Coronary artery (tissue), 2 donors: Measurements from ENCODE around the gene NR5A1.

Source experiments
- DNase-seq: peaks from one replicate; pipeline ENCODE4 v3.0.0-alpha.2; 2017; ENCODE audit warnings: low spot score
- H3K27ac ChIP-seq, 2 donors: fragments of 200-600 bp; sonication (generic); one replicate each; pipeline ENCODE4 v1.5.1; 2016 to 2019
- H3K4me3 ChIP-seq: fragments of 200-600 bp; sonication (generic); 2 replicates; pipeline ENCODE4 v1.5.1; 2016; ENCODE audit warnings: mild to moderate bottlenecking, moderate library complexity
- CTCF ChIP-seq: fragments of 200-600 bp; sonication (generic); IDR thresholded peaks from one replicate; pipeline ENCODE4 v1.5.1; 2019; ENCODE audit warnings: antibody characterized with exemption

NR5A1 gene

GRCh38 chr9:124517600-124517999, 10.4 kb upstream of the NR5A1 start:
- no peak overlapping the region for H3K27ac ChIP-seq
- H3K4me3 ChIP-seq: no peak overlapping the region
- no peak for TF ChIP-seq CTCF
- no peak for DNase-seq

GRCh38 chr9:124514874-124515273, 7.7 kb upstream of the NR5A1 start:
- Histone ChIP-seq H3K27ac (no peak overlapping the region), H3K4me3 (no peak overlapping the region)
- no peak for DNase-seq
- TF ChIP-seq CTCF: no peak

DNA sequence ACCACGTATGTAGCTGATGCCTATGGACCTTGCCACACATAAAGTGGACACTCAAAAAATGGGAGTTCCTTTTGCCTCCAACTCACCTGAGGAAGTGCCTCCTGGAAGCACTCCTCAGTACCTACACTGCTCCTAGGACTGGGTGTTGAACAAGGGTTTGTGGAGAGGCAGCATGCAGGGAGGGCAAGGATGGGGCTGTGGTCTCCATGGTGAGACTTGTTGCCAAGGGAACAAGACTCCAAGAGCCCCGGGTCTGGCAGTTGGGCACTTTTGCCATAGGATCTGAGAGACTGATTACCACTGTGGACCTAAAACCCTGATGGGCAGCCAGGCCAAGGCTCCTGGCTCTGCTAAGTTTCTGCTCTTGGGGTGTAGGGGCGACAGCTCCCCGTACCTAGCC, 6.9 kb upstream of the NR5A1 start:
- no peak overlapping the region for H3K4me3 ChIP-seq
- DNase-seq: no peak
- TF ChIP-seq CTCF: no peak
- no peak overlapping the region for H3K27ac ChIP-seq

- H3K4me3 ChIP-seq: no peak overlapping the region
- DNase-seq: no peak
- H3K27ac ChIP-seq: no peak overlapping the region
- TF ChIP-seq CTCF: no peak
Observed at GRCh38 chr9:124513376-124513994, 6.3 kb upstream of the NR5A1 start.

DNA sequence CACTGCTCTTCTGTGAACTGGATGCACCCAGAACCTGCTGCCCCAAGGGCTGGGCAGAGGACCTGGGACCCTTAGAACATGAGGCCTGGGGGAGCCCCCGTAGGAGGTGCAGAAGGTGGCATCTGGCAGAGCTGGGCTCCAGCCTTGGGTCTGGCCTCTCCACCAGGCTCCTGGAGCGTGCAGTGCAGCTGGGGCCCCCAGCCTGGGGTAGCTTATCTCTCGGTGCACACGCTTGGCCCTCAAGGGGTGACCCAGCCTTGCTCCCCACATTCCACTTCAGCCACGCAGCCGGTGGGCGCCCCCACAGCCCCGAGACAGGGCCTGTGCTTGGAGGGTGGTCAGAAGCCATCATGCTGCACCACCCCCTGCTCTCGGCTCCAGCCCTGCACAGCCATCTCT, 5.6 kb upstream of the NR5A1 start:
- no peak for DNase-seq
- no peak for TF ChIP-seq CTCF
- Histone ChIP-seq H3K4me3 (no peak overlapping the region), H3K27ac (no peak overlapping the region)

GRCh38 chr9:124511891-124512805, 4.9 kb upstream of the NR5A1 start:
- DNase-seq: no peak
- H3K4me3 ChIP-seq: no peak overlapping the region
- H3K27ac ChIP-seq: no peak overlapping the region
- no peak for TF ChIP-seq CTCF

- TF ChIP-seq CTCF: no peak
- no peak overlapping the region for H3K27ac ChIP-seq
- H3K4me3 ChIP-seq: no peak overlapping the region
- no peak for DNase-seq
Observed at GRCh38 chr9:124511426-124511840, 4.2 kb upstream of the NR5A1 start.
